HG02981 (cell line): ENCODE measurements around the gene PLSCR5.

Source experiments
- ATAC-seq: cut with Tn5 transposase; IDR thresholded peaks from one replicate; pipeline ENCODE4 v1.9.1; 2021; ENCODE audit warnings: mild to moderate bottlenecking, moderate library complexity; ENCODE audit not compliant: unreplicated experiment

The PLSCR5 gene

GRCh38 chr3:146605106-146605505 is at the start of gene PLSCR5:
TSS of gene PLSCR5 (minus strand) at chr3:146605346. CDS start at chr3:146605212, 134 bp downstream.
- no peak for ATAC-seq

GRCh38 chr3:146653978-146654377 is 48.8 kb upstream of the PLSCR5 start:
- no peak for ATAC-seq

- no peak for ATAC-seq
These were observed 45.7 kb upstream of the PLSCR5 start for GRCh38 chr3:146650691-146651442.

- no peak for ATAC-seq
These were observed 41.1 kb upstream of the PLSCR5 start for GRCh38 chr3:146646261-146646660.

- ATAC-seq = peak; percentile 80
These were observed 36.1 kb upstream of the PLSCR5 start for GRCh38 chr3:146640955-146641867.

GRCh38 chr3:146640361-146640760 is 35.2 kb upstream of the PLSCR5 start:
- no peak for ATAC-seq

- ATAC-seq = no peak
These were observed 33.6 kb upstream of the PLSCR5 start for GRCh38 chr3:146638718-146639117.

GRCh38 chr3:146637871-146638270 is 32.7 kb upstream of the PLSCR5 start:
- ATAC-seq = no peak

- ATAC-seq = no peak
These were observed 31.7 kb upstream of the PLSCR5 start for GRCh38 chr3:146636881-146637280.

- no peak for ATAC-seq
These were observed 29.2 kb upstream of the PLSCR5 start for GRCh38 chr3:146634346-146634745.

GRCh38 chr3:146628671-146629070 is 23.5 kb upstream of the PLSCR5 start:
- ATAC-seq = no peak

GRCh38 chr3:146626403-146627122 is 21.4 kb upstream of the PLSCR5 start:
- no peak for ATAC-seq

GRCh38 chr3:146625186-146625775 is 20.1 kb upstream of the PLSCR5 start:
- peak; percentile 72 for ATAC-seq

GRCh38 chr3:146621723-146622122 is 16.6 kb upstream of the PLSCR5 start:
- ATAC-seq = no peak

- no peak for ATAC-seq
These were observed 6.9 kb upstream of the PLSCR5 start for GRCh38 chr3:146612015-146612414.

GRCh38 chr3:146611096-146611495 is 6.0 kb upstream of the PLSCR5 start:
- no peak for ATAC-seq

- no peak for ATAC-seq
These were observed 6.6 kb downstream of the PLSCR5 start for GRCh38 chr3:146598535-146598934.

- no peak for ATAC-seq
These were observed 10.2 kb downstream of the PLSCR5 start for GRCh38 chr3:146594843-146595482.

- no peak for ATAC-seq
These were observed 11.4 kb downstream of the PLSCR5 start for GRCh38 chr3:146593776-146594175.

- ATAC-seq = no peak
These were observed 14.6 kb downstream of the PLSCR5 start for GRCh38 chr3:146590521-146590920.
